ENCODE measurements around the gene GOLGA3. TPM values are rescaled to one million over a fixed set of nuclear protein-coding genes. Genes with fewer than 3 reads are reported as not detected.

The GOLGA3 gene
- total RNA-seq, 1 experiment from 2014 or later, result 94.9 TPM

DNA sequence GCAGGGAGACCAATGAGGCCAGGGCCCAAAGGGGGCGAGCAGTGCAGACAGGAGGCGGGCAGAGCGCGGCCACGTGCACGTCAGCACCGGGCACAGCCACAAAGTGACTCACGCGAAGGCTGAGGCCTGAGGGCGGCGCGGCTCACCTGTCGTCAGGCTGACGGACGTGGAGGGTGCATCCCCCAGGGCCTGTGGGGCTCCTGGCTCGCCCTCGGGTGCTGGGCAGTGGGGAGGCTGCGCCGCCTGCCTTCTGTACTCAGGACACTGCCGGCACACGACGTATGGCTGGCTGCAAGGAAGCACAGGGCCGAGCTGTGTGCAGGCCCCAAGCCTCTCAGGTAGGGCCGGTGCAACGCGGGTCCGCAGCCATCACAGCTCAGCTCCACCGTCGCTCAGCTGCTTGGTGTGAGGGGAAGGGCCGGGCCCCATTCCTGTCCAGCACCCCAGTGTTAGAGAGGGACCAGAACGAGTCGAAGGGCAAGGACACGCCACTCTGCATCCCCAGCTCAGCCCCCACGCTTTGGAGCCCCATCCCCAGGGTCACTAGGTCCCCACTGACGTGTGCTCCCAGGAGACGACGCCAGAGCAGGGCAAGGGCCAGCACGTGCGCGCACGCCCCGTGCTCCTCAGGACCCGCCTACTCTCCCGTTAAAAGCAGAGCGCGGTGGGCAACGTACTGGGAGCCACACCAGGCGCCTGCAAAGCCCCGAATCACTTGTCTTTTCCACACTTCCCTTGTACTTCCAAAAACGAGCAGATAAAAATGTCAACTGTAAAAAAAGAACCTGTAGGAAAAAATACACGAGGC is 24.8 kb upstream of the GOLGA3 start:
- H3K9me3 Mint-ChIP-seq (ENCODE audit: unreplicated experiment), result no peaks in the 10 kb centered on the region
- no peaks in the 10 kb centered on the region for H3K27me3 Mint-ChIP-seq (ENCODE audit: insufficient read depth, unreplicated experiment)
- TF ChIP-seq, protein P1, sequence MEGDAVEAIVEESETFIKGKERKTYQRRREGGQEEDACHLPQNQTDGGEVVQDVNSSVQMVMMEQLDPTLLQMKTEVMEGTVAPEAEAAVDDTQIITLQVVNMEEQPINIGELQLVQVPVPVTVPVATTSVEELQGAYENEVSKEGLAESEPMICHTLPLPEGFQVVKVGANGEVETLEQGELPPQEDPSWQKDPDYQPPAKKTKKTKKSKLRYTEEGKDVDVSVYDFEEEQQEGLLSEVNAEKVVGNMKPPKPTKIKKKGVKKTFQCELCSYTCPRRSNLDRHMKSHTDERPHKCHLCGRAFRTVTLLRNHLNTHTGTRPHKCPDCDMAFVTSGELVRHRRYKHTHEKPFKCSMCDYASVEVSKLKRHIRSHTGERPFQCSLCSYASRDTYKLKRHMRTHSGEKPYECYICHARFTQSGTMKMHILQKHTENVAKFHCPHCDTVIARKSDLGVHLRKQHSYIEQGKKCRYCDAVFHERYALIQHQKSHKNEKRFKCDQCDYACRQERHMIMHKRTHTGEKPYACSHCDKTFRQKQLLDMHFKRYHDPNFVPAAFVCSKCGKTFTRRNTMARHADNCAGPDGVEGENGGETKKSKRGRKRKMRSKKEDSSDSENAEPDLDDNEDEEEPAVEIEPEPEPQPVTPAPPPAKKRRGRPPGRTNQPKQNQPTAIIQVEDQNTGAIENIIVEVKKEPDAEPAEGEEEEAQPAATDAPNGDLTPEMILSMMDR (IDR thresholded peaks at IDR 0.05; ENCODE audit: unreplicated experiment), result no peak
- no peaks in the 10 kb centered on the region for H3K4me1 Mint-ChIP-seq (ENCODE audit: insufficient read depth, unreplicated experiment)
- no peak for DNase-seq (ENCODE audit: unreplicated experiment)
- ChIA-PET CTCF (no interaction called here), POLR2A (no interaction called here)
- no peak overlapping the region for H3K27ac Mint-ChIP-seq (ENCODE audit: low read depth, unreplicated experiment)
- H3K4me3 Mint-ChIP-seq (ENCODE audit: unreplicated experiment), result no peak overlapping the region
- intact Hi-C loops (cut with micrococcal nuclease), result no loop called here
- peaks cover 61% of the 10 kb centered on the region for H3K36me3 Mint-ChIP-seq (ENCODE audit: insufficient read depth, unreplicated experiment)
- TSS peak; percentile 18 for BruUV-seq (replicated peaks)

DNA sequence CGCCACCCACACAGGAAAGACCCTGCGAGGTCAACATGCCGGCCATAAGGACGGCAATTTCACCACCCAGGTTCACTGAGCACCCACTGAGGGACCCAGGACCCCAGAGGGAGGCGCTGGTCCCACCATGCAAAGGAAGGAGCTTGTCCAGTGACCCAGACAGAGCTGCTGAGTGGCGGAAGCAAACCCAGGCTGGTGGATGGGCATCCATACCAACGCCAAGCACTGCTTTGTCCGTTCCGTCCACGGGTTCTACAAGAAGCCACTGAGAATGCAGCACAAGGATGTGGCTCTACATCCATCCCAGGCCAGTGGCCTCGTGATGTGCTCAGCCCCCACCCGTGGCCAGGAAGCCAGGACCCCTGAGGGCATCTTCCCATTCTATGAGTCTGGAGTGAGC is 23.8 kb upstream of the GOLGA3 start:
- Mint-ChIP-seq H3K27me3 (ENCODE audit: insufficient read depth, unreplicated experiment) (no peaks in the 10 kb centered on the region), H3K4me3 (ENCODE audit: unreplicated experiment) (no peak overlapping the region), H3K36me3 (ENCODE audit: insufficient read depth, unreplicated experiment) (peaks cover 63% of the 10 kb centered on the region), H3K9me3 (ENCODE audit: unreplicated experiment) (no peaks in the 10 kb centered on the region), H3K27ac (ENCODE audit: low read depth, unreplicated experiment) (no peak overlapping the region), H3K4me1 (ENCODE audit: insufficient read depth, unreplicated experiment) (no peaks in the 10 kb centered on the region)
- no TSS peak for BruUV-seq (replicated peaks)
- no peak for DNase-seq (ENCODE audit: unreplicated experiment)
- POLR2A ChIA-PET, result no interaction called here
- CTCF ChIA-PET, result no interaction called here
- intact Hi-C loops (cut with micrococcal nuclease), result no loop called here
- TF ChIP-seq, protein P1 (IDR thresholded peaks at IDR 0.05; ENCODE audit: unreplicated experiment), result no peak

DNA sequence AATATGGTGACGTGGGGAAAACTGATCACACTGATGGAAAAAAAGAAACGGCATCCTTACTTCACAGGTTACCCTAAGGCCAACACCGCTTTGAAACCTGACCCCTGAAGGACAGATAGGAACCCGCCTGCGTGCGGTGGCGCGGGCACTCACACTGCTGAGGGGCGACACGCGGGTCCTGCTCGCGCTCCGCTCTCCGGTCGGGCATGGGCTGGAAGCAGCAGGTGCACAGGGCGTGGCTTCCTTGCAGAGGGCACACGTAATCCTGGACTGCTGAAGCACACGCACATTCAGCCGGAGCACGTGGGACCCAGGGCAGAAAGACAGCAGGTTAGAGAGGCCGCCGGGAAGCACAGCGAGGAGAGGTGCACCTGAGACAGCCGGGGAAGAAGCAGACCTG is 22.8 kb upstream of the GOLGA3 start:
- no peak overlapping the region for H3K27ac Mint-ChIP-seq (ENCODE audit: low read depth, unreplicated experiment)
- H3K36me3 Mint-ChIP-seq (ENCODE audit: insufficient read depth, unreplicated experiment), result peaks cover 70% of the 10 kb centered on the region
- H3K4me1 Mint-ChIP-seq (ENCODE audit: insufficient read depth, unreplicated experiment), result no peaks in the 10 kb centered on the region
- POLR2A ChIA-PET, result no interaction called here
- no TSS peak for BruUV-seq (replicated peaks)
- no peak overlapping the region for H3K4me3 Mint-ChIP-seq (ENCODE audit: unreplicated experiment)
- no peak for DNase-seq (ENCODE audit: unreplicated experiment)
- intact Hi-C loops (cut with micrococcal nuclease), result no loop called here
- H3K27me3 Mint-ChIP-seq (ENCODE audit: insufficient read depth, unreplicated experiment), result no peaks in the 10 kb centered on the region
- H3K9me3 Mint-ChIP-seq (ENCODE audit: unreplicated experiment), result no peaks in the 10 kb centered on the region
- CTCF ChIA-PET, result no interaction called here
- TF ChIP-seq, protein P1 (IDR thresholded peaks at IDR 0.05; ENCODE audit: unreplicated experiment), result no peak

DNA sequence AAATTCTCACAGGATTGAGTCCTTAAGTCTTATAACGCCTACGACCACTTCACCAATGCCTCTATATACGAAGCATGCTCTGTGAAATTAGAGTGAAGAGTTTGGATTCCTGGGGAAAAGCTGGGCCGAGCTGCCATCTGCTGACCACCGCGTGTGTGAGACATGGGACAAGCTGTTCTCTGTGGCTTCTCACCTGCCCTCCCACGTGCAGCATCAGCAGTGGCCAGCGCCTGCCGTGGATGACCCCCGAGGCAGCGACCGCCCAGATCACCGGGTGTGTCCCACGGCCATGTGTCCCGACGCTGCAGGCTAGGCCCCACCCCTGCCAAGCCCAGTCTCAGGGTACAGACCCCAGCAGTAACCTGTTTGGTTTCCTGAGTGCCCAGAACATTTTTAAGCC is 21.6 kb upstream of the GOLGA3 start:
- POLR2A ChIA-PET, result no interaction called here
- H3K36me3 Mint-ChIP-seq (ENCODE audit: insufficient read depth, unreplicated experiment), result peaks cover 70% of the 10 kb centered on the region

More for the DNA sequence above, 21.6 kb upstream of the GOLGA3 start:
- intact Hi-C loops (cut with micrococcal nuclease), result no loop called here
- DNase-seq (ENCODE audit: unreplicated experiment), result no peak
- no peak overlapping the region for H3K27ac Mint-ChIP-seq (ENCODE audit: low read depth, unreplicated experiment)
- BruUV-seq (replicated peaks), result no TSS peak
- H3K9me3 Mint-ChIP-seq (ENCODE audit: unreplicated experiment), result no peaks in the 10 kb centered on the region
- H3K4me3 Mint-ChIP-seq (ENCODE audit: unreplicated experiment), result no peak overlapping the region
- H3K4me1 Mint-ChIP-seq (ENCODE audit: insufficient read depth, unreplicated experiment), result no peaks in the 10 kb centered on the region
- no peaks in the 10 kb centered on the region for H3K27me3 Mint-ChIP-seq (ENCODE audit: insufficient read depth, unreplicated experiment)
- TF ChIP-seq, protein P1 (IDR thresholded peaks at IDR 0.05; ENCODE audit: unreplicated experiment), result no peak
- CTCF ChIA-PET, result no interaction called here

Data from MCF 10A (cell line).